NK-92 (cell line): ENCODE data around the gene LCOR.

Source experiments
- DNase-seq: peaks from one replicate; lab custom pipeline; 2025; ENCODE audit not compliant: unreplicated experiment; lab: John Stamatoyannopoulos, UW

Gene LCOR

GRCh38 chr10:96984541-96985131 is 152.5 kb downstream of the LCOR start:
- DNase-seq: no peak

- DNase-seq: no peak
Measured at GRCh38 chr10:96986200-96986856, 154.2 kb downstream of the LCOR start.

GRCh38 chr10:96987141-96987841 is 155.2 kb downstream of the LCOR start:
- no peak for DNase-seq

- DNase-seq: no peak
Measured at GRCh38 chr10:96987842-96988175, 155.7 kb downstream of the LCOR start.

- DNase-seq: no peak
Measured at GRCh38 chr10:96988426-96988825, 156.3 kb downstream of the LCOR start.

GRCh38 chr10:96991313-96991841 is 159.3 kb downstream of the LCOR start:
- DNase-seq: no peak

GRCh38 chr10:96992721-96993120 is 160.6 kb downstream of the LCOR start:
- DNase-seq: no peak

GRCh38 chr10:96995851-96996250 is 163.8 kb downstream of the LCOR start:
- no peak for DNase-seq

- no peak for DNase-seq
Measured at GRCh38 chr10:96996275-96996965, 164.3 kb downstream of the LCOR start.

GRCh38 chr10:96998329-96998888 is 166.3 kb downstream of the LCOR start:
- DNase-seq: no peak

GRCh38 chr10:96999337-96999736 is 167.2 kb downstream of the LCOR start:
- no peak for DNase-seq

GRCh38 chr10:96999987-97000386 is 167.9 kb downstream of the LCOR start:
- DNase-seq: no peak

- no peak for DNase-seq
Measured at GRCh38 chr10:97000487-97001182, 168.5 kb downstream of the LCOR start.

- DNase-seq: no peak
Measured at GRCh38 chr10:97001183-97001991, 169.3 kb downstream of the LCOR start.

GRCh38 chr10:97002670-97003069 is 170.6 kb downstream of the LCOR start:
- no peak for DNase-seq

- no peak for DNase-seq
Measured at GRCh38 chr10:97003151-97003803, 171.2 kb downstream of the LCOR start.

GRCh38 chr10:97003804-97004201 is 171.7 kb downstream of the LCOR start:
- DNase-seq: no peak

GRCh38 chr10:97004591-97004990 is 172.5 kb downstream of the LCOR start:
- DNase-seq: no peak

GRCh38 chr10:97005349-97005748 is 173.3 kb downstream of the LCOR start:
- DNase-seq: no peak
